Activated CD4-positive, CD25-positive, alpha-beta regulatory T cell treated with anti-CD3 and anti-CD28 coated beads, Interleukin-2, amount 50 U/mL, for 72 hours (primary cell): ENCODE data around the gene C6orf120.
"Not testable (repeated sequence)": the region's sequence is repeated elsewhere in the genome, so short reads cannot be mapped to it uniquely, and the experiment has no call there.

Experiments
- DNase-seq: peaks from one replicate; pipeline ENCODE4 v3.0.0; 2021

Gene C6orf120

DNA sequence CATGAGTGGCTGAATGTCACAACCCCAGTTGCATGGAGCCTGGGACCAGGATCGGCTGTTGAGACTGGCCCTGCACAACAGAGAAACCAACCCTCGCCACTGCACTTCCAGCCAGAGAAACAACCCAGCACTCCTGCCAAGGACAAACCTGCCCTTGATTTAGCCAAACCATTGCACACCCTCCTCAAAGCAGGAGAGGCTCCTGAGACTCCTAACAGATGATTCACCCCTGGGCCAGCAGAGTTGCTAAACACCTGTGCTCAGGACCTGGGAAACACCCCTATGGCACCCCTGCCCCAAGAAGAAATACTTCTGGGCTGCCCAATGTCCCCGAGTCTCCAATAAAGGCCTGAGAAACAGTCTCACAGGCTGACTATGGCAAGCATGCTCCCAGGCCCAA, 17.9 kb upstream of the C6orf120 start:
- DNase-seq, result no peak

GRCh38 chr6:169685860-169686259, 16.1 kb upstream of the C6orf120 start:
- no peak for DNase-seq

DNA sequence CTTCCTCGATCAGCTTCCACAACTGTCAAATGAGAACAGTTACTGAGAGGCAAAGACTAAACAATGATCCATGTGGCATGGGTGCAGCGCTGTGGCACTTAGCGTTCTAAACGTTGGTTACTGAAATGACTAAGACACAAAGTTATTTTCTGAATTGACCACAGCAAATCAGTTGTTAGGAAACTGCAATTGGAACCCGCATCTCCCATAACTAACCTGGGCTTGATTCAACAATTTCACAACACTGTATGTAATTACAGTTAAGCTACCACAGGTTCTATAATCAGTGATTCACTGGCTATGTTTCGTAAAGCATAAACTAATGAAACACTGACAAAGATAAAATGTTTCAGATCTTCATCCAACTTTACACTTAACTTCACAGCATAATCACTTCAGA, 12.6 kb upstream of the C6orf120 start:
- no peak for DNase-seq

- DNase-seq, result no peak
Observed at GRCh38 chr6:169691260-169691659, 10.7 kb upstream of the C6orf120 start.

GRCh38 chr6:169692516-169692915, 9.4 kb upstream of the C6orf120 start:
- no peak for DNase-seq

DNA sequence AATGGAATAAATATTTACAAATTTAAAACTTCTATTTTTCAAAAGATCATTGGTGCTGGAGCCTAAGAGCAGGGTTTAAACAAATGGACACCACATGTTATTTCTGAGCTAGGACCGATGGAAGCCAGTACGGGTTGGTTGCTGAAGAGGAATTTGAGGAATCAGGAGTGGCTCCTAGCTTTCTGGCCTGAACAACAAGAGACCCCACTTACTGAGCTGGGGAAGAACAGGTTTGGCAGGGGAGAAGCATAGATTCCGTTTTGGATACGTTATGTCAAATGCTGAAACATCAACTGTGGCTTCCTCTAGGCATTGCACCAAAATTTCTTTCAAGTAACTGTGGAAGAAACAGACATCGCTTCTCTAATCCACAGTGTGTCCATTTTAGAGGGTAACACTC, 6.8 kb upstream of the C6orf120 start:
- no peak for DNase-seq

DNA sequence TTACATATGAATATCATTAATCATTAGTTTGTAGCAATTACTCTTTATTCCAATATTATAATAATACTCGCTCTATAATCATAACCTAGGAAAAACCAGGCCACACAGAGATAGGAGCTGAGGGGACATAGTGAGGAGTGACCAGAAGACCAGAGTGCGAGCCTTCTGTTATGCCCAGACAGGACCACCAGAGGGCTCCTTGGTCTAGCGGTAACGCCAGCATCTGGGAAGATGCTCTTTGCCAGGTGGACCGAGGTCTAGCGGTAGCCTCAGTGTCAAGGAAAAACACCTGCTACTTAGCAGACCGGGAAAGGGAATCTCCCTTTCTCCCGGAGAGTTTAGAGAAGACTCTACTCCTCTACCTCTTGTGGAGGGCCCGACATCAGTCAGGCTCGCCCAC, 4.8 kb upstream of the C6orf120 start:
- not testable (repeated sequence) for DNase-seq

DNA sequence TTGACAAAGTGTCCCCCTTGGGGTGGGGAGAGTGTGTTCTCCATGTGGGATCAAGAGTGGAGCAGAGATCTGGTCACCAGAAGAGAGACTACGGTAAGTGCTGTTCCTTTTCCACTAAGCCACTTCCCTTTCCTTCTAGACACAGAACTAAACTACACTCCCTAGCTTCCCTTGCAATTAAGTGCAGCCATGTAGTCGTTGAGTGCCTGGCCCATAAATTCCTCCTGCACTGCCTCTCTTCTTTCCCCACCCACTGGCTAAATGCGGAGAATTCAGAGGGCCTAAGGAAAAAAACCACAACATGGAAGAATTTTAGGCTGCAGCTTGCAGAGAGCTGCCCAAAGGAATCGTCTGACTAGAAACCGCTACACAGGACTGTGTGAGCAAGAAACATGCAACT, 1.6 kb upstream of the C6orf120 start:
- DNase-seq, result no peak

GRCh38 chr6:169701311-169701953, 494 bp upstream of the C6orf120 start:
- DNase-seq, result no peak

DNA sequence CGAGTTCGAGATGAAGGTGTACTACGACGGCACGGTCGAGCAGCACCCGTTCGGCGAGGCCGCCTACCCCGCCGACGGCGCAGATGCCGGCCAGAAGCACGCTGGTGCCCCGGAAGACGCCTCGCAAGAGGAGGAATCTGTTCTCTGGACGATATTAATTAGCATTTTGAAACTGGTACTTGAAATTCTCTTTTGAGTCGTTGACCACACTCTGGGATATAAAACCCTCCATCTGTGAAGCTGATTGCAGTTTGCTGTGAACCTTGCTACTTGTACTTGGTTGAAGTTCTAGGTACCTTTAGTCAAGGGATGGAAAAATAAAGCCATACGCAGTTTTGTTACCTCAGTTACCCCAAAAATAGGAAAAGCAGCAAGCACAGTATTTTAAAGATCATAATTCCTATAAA, 917 bp downstream of the C6orf120 start:
- no peak for DNase-seq

GRCh38 chr6:169707772-169708171, 5.8 kb downstream of the C6orf120 start:
- no peak for DNase-seq

- no peak for DNase-seq
Observed at GRCh38 chr6:169709293-169709692, 7.4 kb downstream of the C6orf120 start.

- no peak for DNase-seq
Observed at GRCh38 chr6:169710009-169710408, 8.1 kb downstream of the C6orf120 start.

- DNase-seq, result no peak
Observed at GRCh38 chr6:169714178-169714577, 12.3 kb downstream of the C6orf120 start.

- no peak for DNase-seq
Observed at GRCh38 chr6:169714595-169714994, 12.7 kb downstream of the C6orf120 start.

- DNase-seq, result no peak
Observed at GRCh38 chr6:169719117-169719516, 17.2 kb downstream of the C6orf120 start.

DNA sequence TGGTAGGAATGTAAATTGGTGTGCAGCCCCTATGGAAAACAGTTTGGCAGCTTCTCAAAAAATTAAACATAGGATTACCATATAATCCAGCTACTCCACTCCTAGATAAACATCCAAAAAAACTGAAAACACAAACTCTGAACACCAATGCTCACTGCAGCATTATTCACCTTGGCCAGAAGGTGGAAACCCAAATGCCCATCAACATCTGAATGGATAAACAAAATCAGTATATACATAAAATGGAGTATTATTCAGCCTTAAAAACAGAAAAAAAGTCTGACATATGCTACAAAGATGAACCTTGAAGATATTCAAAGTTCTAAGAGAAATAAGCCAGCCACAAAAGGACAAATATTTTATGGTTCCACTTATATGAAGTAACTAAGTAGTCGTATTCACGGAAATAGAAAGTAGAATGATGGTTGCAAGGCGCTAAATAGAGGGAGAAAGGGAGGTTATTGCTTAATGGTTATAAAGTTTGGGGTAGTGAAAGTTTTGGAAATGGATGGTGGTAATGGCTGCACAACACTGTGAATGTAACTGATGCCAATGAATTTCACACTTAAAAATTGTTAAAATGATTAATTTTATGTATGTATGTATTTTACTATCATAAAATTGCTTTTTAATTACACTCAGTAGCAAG, 18.4 kb downstream of the C6orf120 start:
- DNase-seq, result no peak

DNA sequence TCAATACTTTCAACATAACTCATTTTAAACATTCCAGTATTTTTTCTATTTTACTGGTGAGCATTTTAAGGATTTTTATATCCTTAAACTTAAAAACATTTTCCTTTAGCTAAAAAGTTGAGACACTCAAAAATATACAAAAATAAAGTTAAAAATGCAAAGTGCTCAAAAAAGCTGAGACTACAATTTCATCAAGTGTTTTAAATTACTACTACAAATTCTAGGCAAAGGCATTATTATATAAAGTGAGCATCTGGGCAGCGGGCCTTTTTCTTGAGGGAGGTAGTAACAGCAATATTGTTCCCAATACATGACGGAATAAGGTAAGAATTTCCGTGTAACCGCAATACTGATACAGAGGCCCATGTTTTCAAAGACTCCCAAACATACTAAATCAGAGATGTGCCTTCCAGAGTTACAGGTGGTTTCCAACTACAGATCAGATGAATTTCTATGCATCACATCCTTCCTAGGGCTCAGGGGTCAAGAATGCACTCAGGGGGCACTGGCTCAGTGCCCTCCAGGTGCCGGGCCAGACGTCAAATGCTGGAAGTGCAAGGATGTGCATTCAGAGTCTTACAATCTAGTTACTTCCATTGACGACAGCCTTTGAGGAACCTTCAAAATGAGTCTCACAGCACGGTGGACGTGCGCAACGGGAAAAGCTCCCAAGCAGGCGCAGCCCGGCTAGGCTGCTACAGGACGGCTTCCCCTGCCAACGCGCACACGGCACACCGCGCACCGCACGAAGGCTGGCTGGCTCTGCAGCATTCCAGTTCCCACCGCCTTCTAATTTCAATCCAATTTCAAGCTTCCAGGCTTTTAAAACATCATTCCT, 20.7 kb downstream of the C6orf120 start:
- peak; percentile 43 for DNase-seq

- DNase-seq, result peak; percentile 73
Observed at GRCh38 chr6:169723200-169723909, 21.4 kb downstream of the C6orf120 start.

- peak; percentile 52 for DNase-seq
Observed at GRCh38 chr6:169723991-169724493, 22.1 kb downstream of the C6orf120 start.

GRCh38 chr6:169724494-169725124, 22.7 kb downstream of the C6orf120 start, which contains the start of gene PHF10:
TSS of gene PHF10 (minus strand) at chr6:169724500. CDS start at chr6:169723931, 569 bp downstream.
- peak; percentile 62 for DNase-seq
